Activated T-cell treated with anti-CD3 and anti-CD28 coated beads for 1 hour (primary cell): ENCODE data around the gene PHLDA2.

Experiments used
- DNase-seq: peaks from one replicate; pipeline ENCODE4 v3.0.0-alpha.2; 2020; ENCODE audit warnings: low read depth

The PHLDA2 gene

DNA sequence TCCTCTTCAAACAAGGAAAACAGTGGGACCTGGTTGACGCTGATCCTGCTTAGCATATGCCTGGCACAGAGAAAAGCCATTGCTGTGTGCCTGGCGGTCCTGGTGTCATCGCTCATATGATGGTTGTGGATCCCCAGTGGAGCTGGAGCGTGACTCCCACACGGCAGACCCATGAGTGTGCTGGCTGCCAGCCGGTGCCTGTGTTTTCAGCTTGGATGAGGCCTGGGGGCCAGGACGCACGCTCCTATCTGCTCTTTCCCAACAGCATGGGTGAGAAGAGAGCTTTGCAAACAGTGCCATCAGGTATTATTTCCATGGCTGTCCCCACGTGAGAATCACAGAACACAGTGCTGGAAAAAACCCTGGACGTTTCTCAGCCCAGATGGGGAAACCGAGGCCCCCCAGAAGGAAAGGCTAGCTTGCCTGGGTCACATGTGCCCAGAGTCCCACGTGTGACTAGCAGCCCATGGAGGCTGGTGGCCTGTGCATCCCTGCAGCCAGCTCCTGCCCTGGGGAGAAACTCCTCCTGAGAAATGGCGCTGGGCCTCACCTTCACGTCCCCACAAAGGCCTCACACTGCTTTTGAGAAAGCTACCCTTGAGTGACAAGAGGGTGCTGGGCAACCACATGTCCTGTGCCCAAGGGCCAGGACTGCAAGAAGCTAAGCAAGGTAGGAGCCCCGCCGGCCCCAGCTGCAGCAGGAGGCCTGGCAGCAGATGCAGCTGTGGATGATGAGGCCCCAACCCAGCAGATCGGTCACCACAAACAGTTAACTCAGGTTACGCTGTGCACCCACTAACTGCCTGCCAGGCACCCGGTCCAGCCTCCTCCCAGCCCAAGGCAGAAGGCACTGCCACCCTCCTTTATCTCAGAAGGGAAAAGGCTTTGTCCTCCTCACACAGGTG is 47.9 kb downstream of the PHLDA2 start:
- no peak for DNase-seq

DNA sequence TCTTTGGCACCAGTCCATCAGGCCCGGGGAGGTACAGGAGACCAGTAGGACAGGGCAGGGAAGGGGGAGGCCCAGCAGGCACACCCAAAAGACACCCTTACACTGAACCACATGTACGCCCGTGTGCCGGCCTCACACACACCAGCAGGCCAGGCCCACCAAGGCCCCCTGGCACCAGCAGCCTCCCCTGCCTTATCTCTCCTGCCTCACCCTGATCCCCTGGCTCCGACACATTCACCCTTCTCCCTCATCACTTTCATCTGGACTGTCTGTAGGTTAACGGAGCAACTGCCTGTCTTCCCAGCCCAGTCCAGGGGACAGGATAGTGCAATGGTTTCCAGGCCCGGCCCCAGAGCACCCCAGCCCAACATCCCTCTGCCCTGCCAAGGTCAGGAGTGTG is 48.6 kb downstream of the PHLDA2 start:
- no peak for DNase-seq

- DNase-seq: no peak
Measured at GRCh38 chr11:2878782-2879181, 50.4 kb downstream of the PHLDA2 start.
